HG03342 (cell line): ENCODE results near the gene C22orf31.

Experiments used
- ATAC-seq: cut with Tn5 transposase; IDR thresholded peaks from one replicate; pipeline ENCODE4 v1.9.1; 2021; ENCODE audit warnings: mild to moderate bottlenecking, moderate library complexity; ENCODE audit not compliant: unreplicated experiment

The C22orf31 gene

DNA sequence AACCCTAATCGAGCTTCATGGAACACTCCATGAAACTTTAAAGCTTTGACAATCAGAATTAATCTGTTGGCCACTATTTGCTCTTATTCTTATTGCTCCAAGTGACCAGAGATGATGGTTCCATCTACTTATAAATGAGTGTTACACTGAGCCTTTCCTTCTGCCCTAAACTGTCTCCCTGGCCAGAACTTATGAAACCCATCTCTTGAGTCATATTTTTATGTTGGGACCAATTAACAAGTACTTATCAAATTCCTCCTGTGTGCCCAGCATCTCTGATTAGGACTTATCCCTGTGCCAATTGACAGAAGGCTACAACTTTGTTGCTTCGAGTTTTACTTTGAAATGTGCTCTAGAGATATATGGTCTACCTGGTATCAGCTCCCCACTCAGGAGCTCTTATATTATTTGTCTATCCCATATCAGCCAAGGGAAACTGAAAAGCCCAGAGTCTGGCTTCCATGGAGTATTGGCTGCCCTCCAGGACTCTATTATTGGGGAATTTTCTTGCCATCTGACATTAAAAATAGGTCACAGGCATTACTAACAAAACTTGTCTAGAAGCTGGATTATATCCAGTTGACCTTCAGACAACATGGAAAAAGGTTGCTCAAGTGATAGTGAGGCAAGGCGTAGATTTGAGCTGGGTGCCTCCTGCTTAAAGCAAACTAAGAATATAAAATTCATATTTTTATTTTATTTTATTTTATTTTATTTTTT, 20.0 kb upstream of the C22orf31 start:
- no peak for ATAC-seq

GRCh38 chr22:29080106-29080975, 18.7 kb upstream of the C22orf31 start:
- ATAC-seq: no peak

GRCh38 chr22:29079218-29079901, 17.7 kb upstream of the C22orf31 start:
- no peak for ATAC-seq

DNA sequence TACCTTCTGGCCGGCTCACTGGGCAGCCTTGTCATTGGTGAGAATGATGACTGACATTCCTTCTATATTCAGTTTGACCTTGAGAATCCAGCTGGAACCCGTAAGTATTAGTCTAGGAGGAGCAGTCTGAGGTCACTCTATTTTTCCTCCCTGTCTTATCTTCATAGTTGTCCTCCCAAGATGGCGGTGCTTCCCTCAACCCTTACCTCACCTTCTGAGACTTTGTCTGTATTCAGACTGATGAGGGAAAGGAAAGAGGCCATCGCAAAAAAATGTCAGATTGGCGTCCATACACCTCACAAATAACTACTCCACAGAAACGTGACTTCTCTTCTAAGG, 17.2 kb upstream of the C22orf31 start:
- no peak for ATAC-seq

GRCh38 chr22:29078036-29078868, 16.6 kb upstream of the C22orf31 start:
- no peak for ATAC-seq

GRCh38 chr22:29074276-29074772, 12.7 kb upstream of the C22orf31 start:
- ATAC-seq: no peak

GRCh38 chr22:29073618-29074275, 12.1 kb upstream of the C22orf31 start:
- no peak for ATAC-seq

DNA sequence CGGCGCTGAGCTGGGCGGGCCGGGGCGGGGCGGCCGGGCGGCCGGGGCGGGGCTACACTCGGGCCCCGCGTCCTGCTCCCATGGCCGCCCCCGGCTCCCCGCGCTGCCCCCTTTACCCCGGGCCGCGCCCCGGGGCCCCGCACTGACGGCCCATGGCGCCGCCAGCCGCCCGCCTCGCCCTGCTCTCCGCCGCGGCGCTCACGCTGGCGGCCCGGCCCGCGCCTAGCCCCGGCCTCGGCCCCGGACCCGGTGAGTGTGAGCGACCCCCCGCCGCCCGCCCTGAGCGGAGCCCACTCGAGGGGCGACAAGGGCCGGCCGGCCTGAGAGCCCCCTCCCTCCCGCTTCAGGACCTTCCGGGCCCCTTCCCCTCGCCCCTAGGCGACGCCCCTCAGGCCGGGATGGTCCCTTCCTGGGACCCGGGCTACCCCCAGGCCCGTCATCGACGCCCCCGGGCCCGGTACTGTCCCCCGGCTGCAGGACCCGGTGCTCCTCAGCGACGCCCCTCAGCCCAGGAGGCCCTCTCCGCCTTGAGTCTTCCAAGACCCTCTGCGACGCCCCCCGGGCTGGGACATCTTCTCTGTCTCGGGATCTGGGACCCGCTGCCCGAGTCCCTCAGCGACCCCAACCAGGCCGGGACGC, 11.5 kb upstream of the C22orf31 start, which contains the start of gene KREMEN1:
TSS of gene KREMEN1 (plus strand) at position 57 of the 639 bp plus-strand sequence. CDS start at position 153, 96 bp downstream.
- ATAC-seq: no peak

DNA sequence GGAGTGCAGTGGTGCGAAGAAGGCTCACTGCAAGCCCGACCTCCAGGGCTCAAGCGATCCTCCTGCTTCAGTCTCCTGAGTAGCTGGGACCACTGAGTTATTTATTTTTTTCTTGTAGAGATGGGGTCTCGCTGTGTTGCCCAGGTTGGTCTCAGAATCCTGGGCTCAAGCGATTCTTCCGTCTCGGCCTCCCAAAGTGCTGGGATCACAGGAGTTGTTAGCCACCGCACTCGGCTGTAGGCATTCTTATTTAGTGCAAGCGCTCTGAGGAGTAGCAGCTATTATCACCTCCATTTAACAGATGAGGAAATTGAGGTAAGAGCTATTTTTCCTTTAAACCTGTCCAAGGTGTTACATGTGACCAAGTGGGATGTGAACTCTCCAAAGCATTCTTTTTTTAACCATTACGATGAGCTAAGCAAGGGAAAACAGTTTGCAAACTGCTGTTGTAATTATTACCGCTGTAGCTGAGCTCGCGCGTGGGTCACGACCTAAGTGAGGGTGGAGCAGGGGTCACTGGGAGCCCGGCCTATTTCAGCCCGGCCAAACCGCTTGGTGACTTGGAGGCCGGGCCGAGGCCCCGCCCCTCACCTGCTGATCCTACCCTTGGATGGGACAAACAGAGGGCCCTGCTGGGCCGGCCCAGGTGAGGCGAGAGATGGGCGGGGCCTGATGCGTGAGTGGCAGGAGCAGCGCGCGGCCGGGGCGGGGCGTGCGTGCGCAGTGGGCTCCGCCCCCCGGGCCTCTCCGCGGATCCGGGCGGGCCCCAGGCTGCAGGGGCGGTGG, 10.8 kb upstream of the C22orf31 start:
- peak; percentile 87 for ATAC-seq

- no peak for ATAC-seq
Measured at GRCh38 chr22:29071261-29072045, 9.8 kb upstream of the C22orf31 start.

GRCh38 chr22:29070490-29070889, 8.9 kb upstream of the C22orf31 start:
- no peak for ATAC-seq

- ATAC-seq: no peak
Measured at GRCh38 chr22:29069463-29069862, 7.8 kb upstream of the C22orf31 start.

DNA sequence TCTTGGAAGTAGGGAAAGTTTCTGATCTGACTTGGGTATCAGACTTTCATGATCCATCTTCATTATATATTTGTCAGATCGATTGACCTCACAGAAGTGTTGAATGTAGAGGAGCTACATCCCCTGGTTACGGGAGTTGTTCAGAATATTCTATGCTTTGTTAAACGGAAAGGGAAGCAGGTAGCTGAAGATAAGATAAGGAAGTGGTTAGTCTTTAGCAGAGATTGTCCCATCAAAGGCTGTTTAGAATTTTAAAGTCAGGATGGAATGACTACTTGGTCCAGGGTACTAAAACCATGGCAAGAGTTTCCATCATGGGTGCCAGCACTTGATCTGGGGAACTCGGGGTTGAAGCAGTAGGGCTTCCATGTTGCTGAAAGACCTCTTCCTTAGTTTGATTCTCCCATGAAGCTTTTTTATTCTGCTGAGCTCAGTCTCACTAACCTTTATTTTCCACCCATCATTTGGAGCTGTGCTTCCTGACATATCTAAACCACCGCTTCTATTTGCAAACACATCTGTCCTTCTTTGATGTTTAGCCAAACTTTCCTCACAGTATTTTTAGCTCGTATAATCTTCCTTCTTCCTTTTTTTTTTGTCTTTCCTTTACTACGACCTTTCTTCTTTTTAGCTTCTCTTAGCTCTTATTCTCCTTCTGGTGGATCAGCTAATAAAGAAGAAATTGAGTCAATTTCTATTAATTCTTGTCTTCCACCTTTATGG, 4.0 kb upstream of the C22orf31 start:
- ATAC-seq: no peak

- ATAC-seq: no peak
Measured at GRCh38 chr22:29062286-29062821, 723 bp upstream of the C22orf31 start.

GRCh38 chr22:29060931-29061330, 700 bp downstream of the C22orf31 start:
- ATAC-seq: no peak

DNA sequence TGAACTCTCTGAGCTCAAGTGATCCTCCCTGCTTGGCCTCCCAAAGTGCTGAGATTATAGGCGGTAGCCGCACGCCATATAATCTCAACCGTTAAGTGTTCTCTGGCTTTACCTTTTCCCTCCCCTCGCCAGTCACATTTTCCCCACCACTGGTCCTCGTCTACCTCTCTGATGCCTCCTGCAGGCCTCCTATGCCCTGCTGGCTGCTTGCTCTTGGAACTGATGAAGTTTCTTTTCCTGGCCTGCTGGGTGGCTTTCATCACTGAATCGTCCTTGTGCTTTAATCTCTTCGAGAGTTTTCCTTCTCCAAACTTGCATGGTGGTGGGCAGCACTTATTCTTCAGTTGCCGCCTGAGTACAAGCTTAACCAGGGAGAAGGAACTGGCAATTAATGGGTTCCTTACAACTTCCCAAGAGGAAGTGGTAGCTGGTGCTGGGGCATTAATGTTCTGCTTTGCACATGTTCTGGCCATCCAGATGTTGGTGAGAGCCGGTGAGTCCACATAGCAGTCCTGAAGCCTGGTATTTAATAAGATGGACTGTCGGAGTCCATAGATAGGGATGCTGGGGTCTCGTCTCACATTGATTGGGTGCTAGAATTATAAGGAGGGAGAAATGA, 1.3 kb downstream of the C22orf31 start:
- no peak for ATAC-seq

- ATAC-seq: no peak
Measured at GRCh38 chr22:29056472-29056871, 5.2 kb downstream of the C22orf31 start.
